Endothelial cell of umbilical vein (primary cell): Measurements from ENCODE around the gene OTUD1. TPM values are rescaled to one million over a fixed set of nuclear protein-coding genes. Genes with fewer than 3 reads are reported as not detected.

Source experiments
- BruUV-seq: library from RNA; stranded (reverse); fragments of 400-500 nt; replicated peaks from 2 replicates; lab custom pipeline; 2021; lab: Mats Ljungman, UMichigan
- CTCF ChIA-PET: fragments of 300-600, 350-600 bp; sonication (Branson Sonifier 250); formaldehyde crosslinking; loops from one replicate; lab custom pipeline; 2021; ENCODE audit warnings: antibody characterized with exemption, inconsistent platforms; lab: Charles Lee
- POLR2A ChIA-PET: fragments of 300-600, 350-600 bp; sonication (Branson Sonifier 250); formaldehyde crosslinking; loops from one replicate; lab custom pipeline; 2021; ENCODE audit warnings: antibody characterized with exemption, inconsistent platforms; lab: Charles Lee
- DNase-seq: peaks from one replicate; pipeline ENCODE4 v3.0.0-alpha.2; 2011; ENCODE audit warnings: low read depth, low spot score
- FAIRE-seq: peaks from 2 replicates; lab custom pipeline; 2011; peaks lifted over from hg19 to GRCh38; lab: Jason Lieb, UNC
- H2AFZ ChIP-seq: 2 replicates; pipeline ENCODE4 v1.6.0; 2012; ENCODE audit warnings: low read depth, low read length, control low read depth, inconsistent platforms
- H3K27ac ChIP-seq: 2 replicates; pipeline ENCODE4 v1.5.1; 2011; ENCODE audit warnings: low read depth, mild to moderate bottlenecking, control low read depth, low read length, moderate library complexity; ENCODE audit not compliant: insufficient read depth
- H3K27me3 ChIP-seq, 2 experiments: 2 replicates each; pipeline versions ENCODE4 v1.6.0 to v1.6.1; 2011; ENCODE audit warnings: low read length in 2 of 2, mixed read lengths in 1 of 2; ENCODE audit not compliant: control insufficient read depth in 2 of 2, insufficient read depth in 2 of 2
- H3K36me3 ChIP-seq, 2 experiments: 2 replicates in 1 of 2; 3 replicates in 1 of 2; pipeline ENCODE4 v1.5.1; 2011; ENCODE audit warnings: low read length in 2 of 2, mild to moderate bottlenecking in 1 of 2, moderate library complexity in 1 of 2; ENCODE audit not compliant: control insufficient read depth in 2 of 2, insufficient read depth in 2 of 2; ENCODE audit errors: extremely low read depth in 1 of 2
- H3K4me1 ChIP-seq: 3 replicates; pipeline ENCODE4 v1.5.1; 2011; ENCODE audit warnings: mild to moderate bottlenecking, low read length; ENCODE audit not compliant: control insufficient read depth, insufficient read depth; ENCODE audit errors: extremely low read depth
- H3K4me2 ChIP-seq: 2 replicates; pipeline ENCODE4 v1.6.1; 2011; ENCODE audit warnings: low read length, control low read depth, mixed read lengths; ENCODE audit not compliant: insufficient read depth
- H3K4me3 ChIP-seq, 3 experiments: fragments of 200-600 bp in 1 of 3; sonication (generic), shearing (Covaris generic) in 1 of 3; replicated peaks in 1 of 3; 2 replicates each; pipeline ENCODE4 v1.5.1; 2011 to 2016; ENCODE audit warnings: control low read depth in 3 of 3, low read length in 3 of 3, mild to moderate bottlenecking in 2 of 3, inconsistent platforms in 1 of 3, low read depth in 1 of 3, moderate library complexity in 1 of 3; ENCODE audit not compliant: insufficient read depth in 1 of 3
- H3K79me2 ChIP-seq: 2 replicates; pipeline ENCODE4 v1.6.0; 2012; ENCODE audit warnings: low read length, inconsistent platforms; ENCODE audit not compliant: control insufficient read depth, insufficient read depth
- H3K9ac ChIP-seq: replicated peaks from 2 replicates; pipeline ENCODE3; 2011; ENCODE audit warnings: low read length, control low read depth; ENCODE audit not compliant: insufficient read depth; ENCODE audit errors: extremely low read depth
- H3K9me1 ChIP-seq: replicated peaks from 3 replicates; pipeline ENCODE4 v1.6.0; 2011; ENCODE audit warnings: mild to moderate bottlenecking, low read length; ENCODE audit not compliant: control insufficient read depth, insufficient read depth; ENCODE audit errors: extremely low read depth
- H3K9me3 ChIP-seq: replicated peaks from 2 replicates; pipeline ENCODE4 v1.5.1; 2012; ENCODE audit warnings: low read length, inconsistent platforms; ENCODE audit not compliant: control insufficient read depth, insufficient read depth
- H4K20me1 ChIP-seq: replicated peaks from 2 replicates; pipeline ENCODE3; 2011; ENCODE audit warnings: mild to moderate bottlenecking, low read length; ENCODE audit not compliant: control insufficient read depth, insufficient read depth; ENCODE audit errors: extremely low read depth
- CTCF ChIP-seq, 2 donors: IDR thresholded peaks; 1 replicate in 1 of 2; 2 replicates in 1 of 2; pipeline ENCODE4 v1.5.1; 2011; ENCODE audit warnings: low read length in 2 of 2, mild to moderate bottlenecking in 2 of 2, moderate library complexity in 2 of 2, control low read depth in 1 of 2, inconsistent platforms in 1 of 2, low read depth in 1 of 2; ENCODE audit not compliant: insufficient read depth in 1 of 2; ENCODE audit errors: extremely low read depth in 1 of 2
- EZH2 ChIP-seq: IDR thresholded peaks from 2 replicates; pipeline ENCODE4 v1.6.1; 2012; ENCODE audit warnings: borderline replicate concordance, low read depth, mild to moderate bottlenecking, moderate library complexity, low read length, inconsistent platforms; ENCODE audit not compliant: severe bottlenecking
- FOS ChIP-seq: IDR thresholded peaks from 2 replicates; pipeline ENCODE4 v1.6.1; 2011; ENCODE audit warnings: mild to moderate bottlenecking, low read length, moderate library complexity, borderline replicate concordance; ENCODE audit not compliant: insufficient read depth
- GATA2 ChIP-seq: IDR thresholded peaks from 2 replicates; pipeline ENCODE4 v1.7.0; 2011; ENCODE audit warnings: low read depth, mild to moderate bottlenecking, moderate library complexity, mixed read lengths, low read length; ENCODE audit not compliant: insufficient read length, insufficient read depth
- JUN ChIP-seq: IDR thresholded peaks from 2 replicates; pipeline ENCODE4 v1.6.1; 2011; ENCODE audit warnings: borderline replicate concordance, low read depth; ENCODE audit not compliant: insufficient read length, insufficient read depth
- MYC ChIP-seq: IDR thresholded peaks from one replicate; pipeline ENCODE4 v1.6.1; 2011; ENCODE audit warnings: mild to moderate bottlenecking, low read depth, low read length
- POLR2A ChIP-seq: IDR thresholded peaks from 2 replicates; pipeline ENCODE4 v1.6.1; 2012; ENCODE audit warnings: low read depth, mild to moderate bottlenecking, control low read depth, low read length
- POLR2AphosphoS5 ChIP-seq: IDR thresholded peaks from 2 replicates; pipeline ENCODE4 v1.6.1; 2012; ENCODE audit warnings: low read depth, mild to moderate bottlenecking, control low read depth, low read length, moderate library complexity; ENCODE audit not compliant: insufficient read depth
- dilution Hi-C: fragments of 300-500 bp; cut with MboI; formaldehyde crosslinking; loops from one replicate; pipeline ENCODE4 v1.15.0; 2019; ENCODE audit warnings: low sequenced_read_pairs; ENCODE audit not compliant: extremely low pct_ligation_motif_present
- intact Hi-C: fragments of 100-400 bp; cut with micrococcal nuclease; formaldehyde crosslinking; loops from one replicate; pipeline ENCODE4 v1.10.0; 2022
- polyA plus RNA-seq, 4 experiments: library from polyadenylated mRNA; depleted of rRNA in 3 of 4; stranded (reverse) in 3 of 4; unstranded in 1 of 4; fragments of >200 nt; gene quantifications; 2 replicates each; pipeline versions ENCODE4 v1.2.1 to v1.2.3, GENCODE V29; 2011 to 2012; ENCODE audit warnings: missing spikeins in 1 of 4
- total RNA-seq: library from RNA; stranded (reverse); gene quantifications from 2 replicates; pipeline ENCODE4 v1.2.3, GENCODE V29; 2021
- TF ChIP-seq, protein P1 (sequence below): IDR thresholded peaks from 2 replicates; pipeline ENCODE4 v1.6.1; 2011; ENCODE audit not compliant: insufficient read depth, insufficient read length

OTUD1 gene
- total and polyA plus RNA-seq, 2 donors (not counting 3 experiments of a cell fraction or from before 2014, with no cell fraction given), result 2.2 to 4.8 TPM

GRCh38 chr10:23441251-23441650 lies 2.4 kb downstream of the OTUD1 start:
- CTCF ChIA-PET, result no interaction called here
- no peaks in the 10 kb centered on the region for H3K79me2 ChIP-seq
- POLR2A ChIA-PET, result no interaction called here
- TF ChIP-seq, protein P1, sequence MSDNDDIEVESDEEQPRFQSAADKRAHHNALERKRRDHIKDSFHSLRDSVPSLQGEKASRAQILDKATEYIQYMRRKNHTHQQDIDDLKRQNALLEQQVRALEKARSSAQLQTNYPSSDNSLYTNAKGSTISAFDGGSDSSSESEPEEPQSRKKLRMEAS, result no peak
- TF ChIP-seq POLR2A, result no peak
- TF ChIP-seq GATA2, result no peak
- TF ChIP-seq POLR2AphosphoS5, result no peak
- TF ChIP-seq FOS, result no peak
- TF ChIP-seq MYC, result no peak
- TF ChIP-seq EZH2, result no peak
- TF ChIP-seq JUN, result no peak
- TF ChIP-seq CTCF (IDR thresholded peaks at IDR 0.05; ENCODE audit: extremely low read depth in 1 of 2, insufficient read depth in 1 of 2, low read depth in 1 of 2, low read length in 2 of 2), result no peak
- DNase-seq, result no peak
- H3K4me2 ChIP-seq, result peak overlapping the region; percentile 67
- H3K9me1 ChIP-seq, result no peaks in the 10 kb centered on the region
- H2AFZ ChIP-seq, result no peak overlapping the region
- no peaks in the 10 kb centered on the region for H4K20me1 ChIP-seq
- H3K9me3 ChIP-seq, result no peaks in the 10 kb centered on the region
- no peak for FAIRE-seq
- no peak overlapping the region for H3K9ac ChIP-seq
- no peak overlapping the region for H3K4me3 ChIP-seq
- no peak overlapping the region for H3K27ac ChIP-seq
- intact Hi-C loops, result no loop called here
- peaks cover 0 to 2% of the 10 kb centered on the region in 2 experiments for H3K36me3 ChIP-seq
- H3K27me3 ChIP-seq, result no peaks in the 10 kb centered on the region
- BruUV-seq, result TSS peak; percentile 32
- dilution Hi-C loops, result no loop called here
- peaks cover 4% of the 10 kb centered on the region for H3K4me1 ChIP-seq
